ENCODE measurements around the gene SOX15.
A peak's percentile ranks its signal among the peaks of the same experiment; 100 is the strongest.

GRCh38 chr17:7572588-7573323 is 17.1 kb downstream of the SOX15 start:
- TF ChIP-seq CSRNP3 (CRISPR knock-in tag; IDR thresholded peaks at IDR 0.05) (peak; percentile 71), ARNTL (CRISPR knock-in tag; IDR thresholded peaks at IDR 0.05; ENCODE audit: borderline replicate concordance, low read depth) (0 out of 2 replicates have a peak, but pooled peaks have one; percentile 4), TCF4 (CRISPR knock-in tag; IDR thresholded peaks at IDR 0.05; ENCODE audit: borderline replicate concordance) (0 out of 2 replicates have a peak, but pooled peaks have one; percentile 17), PPARA (CRISPR knock-in tag; IDR thresholded peaks at IDR 0.05; ENCODE audit: borderline replicate concordance) (no peak), PATZ1 (CRISPR knock-in tag; IDR thresholded peaks at IDR 0.05; ENCODE audit: borderline replicate concordance) (peak; percentile 76; the same call in 1 of the 2 replicates), RARB (CRISPR knock-in tag; IDR thresholded peaks at IDR 0.05) (peak; percentile 58; the same call in 1 of the 2 replicates), ZFP30 (CRISPR knock-in tag; IDR thresholded peaks at IDR 0.05) (peak; percentile 41; the same call in 1 of the 2 replicates), TSHZ2 (CRISPR knock-in tag; IDR thresholded peaks at IDR 0.05) (no peak)
